HTERT RPE-1 (cell line): ENCODE data around the gene C9orf85.
"Not testable (repeated sequence)": the region's sequence is repeated elsewhere in the genome, so short reads cannot be mapped to it uniquely, and the experiment has no call there.

Source experiments
- in situ Hi-C: fragments of 300-500 bp; cut with MboI; formaldehyde crosslinking; loops from 4 replicates; pipeline ENCODE4 v1.14.3; 2020; ENCODE audit warnings: low sequenced_read_pairs

Gene C9orf85

GRCh38 chr9:71987471-71988371 is 76.3 kb downstream of the C9orf85 start:
- in situ Hi-C loops = no loop called here

DNA sequence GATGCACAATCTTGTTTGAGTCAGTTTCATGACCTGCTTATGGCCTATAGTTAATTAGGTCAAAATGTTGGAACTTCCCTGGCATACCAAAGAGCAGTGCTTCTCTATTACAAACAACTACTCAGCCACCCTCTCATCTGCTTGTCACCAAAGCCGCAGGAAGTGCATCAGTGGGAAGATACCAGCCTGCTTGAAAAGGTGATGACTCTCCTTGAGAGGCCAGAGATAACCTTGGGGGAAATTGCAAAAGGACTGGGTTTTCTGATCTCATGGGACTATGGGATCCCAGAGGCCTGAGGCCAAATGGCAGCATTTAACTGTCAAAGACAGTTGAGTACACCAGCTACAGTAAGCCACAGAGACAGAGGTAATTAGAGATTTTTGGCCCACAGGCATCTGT is 79.0 kb downstream of the C9orf85 start:
- in situ Hi-C loops = no loop called here

GRCh38 chr9:72005451-72005850 is 94.0 kb downstream of the C9orf85 start:
- in situ Hi-C loops = no loop called here

- in situ Hi-C loops = no loop called here
These were observed 95.1 kb downstream of the C9orf85 start for GRCh38 chr9:72006501-72006900.

- in situ Hi-C loops = not testable (repeated sequence)
These were observed 96.3 kb downstream of the C9orf85 start for GRCh38 chr9:72007726-72008125.

DNA sequence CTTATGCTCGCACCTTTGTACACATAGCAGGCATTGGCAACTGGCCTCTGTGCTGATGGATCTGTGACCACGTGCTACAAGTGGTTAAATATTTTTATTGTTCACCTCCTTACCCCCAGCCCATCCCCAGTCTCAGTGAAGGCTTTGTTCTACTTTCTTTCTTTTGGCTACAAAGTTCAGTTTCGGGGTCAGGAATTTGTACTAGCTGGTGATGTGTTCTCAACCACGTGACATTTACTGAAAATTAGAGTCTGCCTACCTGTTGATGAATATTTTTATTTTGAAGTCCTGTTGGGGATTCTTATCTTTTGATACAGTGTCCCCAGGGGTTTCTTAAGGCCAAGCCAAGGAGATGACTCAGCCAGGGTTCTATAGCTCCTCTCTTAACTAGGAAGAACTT is 101.2 kb downstream of the C9orf85 start:
- in situ Hi-C loops = no loop called here

DNA sequence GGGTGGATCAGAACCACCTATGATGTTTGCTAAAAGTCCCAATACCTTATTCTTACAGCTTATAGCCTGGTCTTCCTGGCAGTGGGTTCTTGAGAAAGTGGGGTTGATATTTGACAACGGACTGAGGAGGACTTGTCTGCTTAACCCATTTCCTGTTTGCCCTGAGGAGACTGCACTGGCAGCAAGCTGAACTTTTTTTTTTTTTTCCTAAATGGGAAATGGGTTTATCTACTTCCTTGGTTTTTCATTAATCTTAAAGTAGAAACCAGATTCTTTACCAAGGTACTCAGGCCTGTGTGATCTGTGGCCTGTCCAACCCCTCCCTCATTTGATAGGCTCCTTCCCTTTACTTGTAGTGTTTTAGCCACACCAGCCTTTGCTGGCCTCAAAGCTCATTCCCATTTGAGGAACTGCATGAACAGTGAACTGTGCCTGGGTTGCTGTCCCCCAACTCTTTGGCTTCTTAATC is 101.9 kb downstream of the C9orf85 start:
- in situ Hi-C loops = no loop called here

DNA sequence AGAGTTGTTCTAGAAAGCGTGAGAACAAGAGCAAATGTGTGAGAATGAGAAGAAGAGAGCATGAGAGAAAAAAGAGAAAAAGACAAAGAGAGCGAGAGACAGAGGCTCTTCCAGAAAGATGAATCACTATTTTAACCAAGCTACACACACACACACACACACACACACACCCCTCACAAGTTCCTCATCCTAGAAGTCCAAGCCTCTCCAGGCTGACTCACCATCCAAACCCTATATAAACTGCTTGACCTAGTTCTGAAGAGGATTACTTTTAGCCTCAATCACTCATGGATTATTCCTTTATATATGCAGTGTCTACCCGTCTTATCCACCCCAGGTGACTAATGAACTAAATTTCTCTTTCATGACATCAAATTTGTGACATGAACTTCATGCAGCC is 111.4 kb downstream of the C9orf85 start:
- in situ Hi-C loops = no loop called here
